ENCODE data around the gene BAIAP2L1.

The BAIAP2L1 gene

GRCh38 chr7:98312201-98312600 lies 88.7 kb downstream of the BAIAP2L1 start:
- DNase-seq (ENCODE audit: insufficient read length) (no peak), FAIRE-seq (no peak)
- TF ChIP-seq TAF1 (IDR thresholded peaks at IDR 0.05; ENCODE audit: borderline replicate concordance, low read depth, low read length) (no peak), POLR2AphosphoS5 (IDR thresholded peaks at IDR 0.05; ENCODE audit: low read depth, low read length) (no peak), POLR2A (IDR thresholded peaks at IDR 0.05; ENCODE audit: low read depth, low read length) (no peak)

- no peak for FAIRE-seq
- no peak for DNase-seq (ENCODE audit: insufficient read length)
- TF ChIP-seq POLR2AphosphoS5 (IDR thresholded peaks at IDR 0.05; ENCODE audit: low read depth, low read length) (no peak), POLR2A (IDR thresholded peaks at IDR 0.05; ENCODE audit: low read depth, low read length) (no peak), TAF1 (IDR thresholded peaks at IDR 0.05; ENCODE audit: borderline replicate concordance, low read depth, low read length) (no peak)
Observed at GRCh38 chr7:98309566-98309965, 91.3 kb downstream of the BAIAP2L1 start.

- FAIRE-seq (no peak), DNase-seq (ENCODE audit: insufficient read length) (no peak)
- TF ChIP-seq TAF1 (IDR thresholded peaks at IDR 0.05; ENCODE audit: borderline replicate concordance, low read depth, low read length) (no peak), POLR2A (IDR thresholded peaks at IDR 0.05; ENCODE audit: low read depth, low read length) (no peak), POLR2AphosphoS5 (IDR thresholded peaks at IDR 0.05; ENCODE audit: low read depth, low read length) (no peak)
Observed at GRCh38 chr7:98307971-98308466, 92.9 kb downstream of the BAIAP2L1 start.

GRCh38 chr7:98305951-98306535 lies 94.8 kb downstream of the BAIAP2L1 start:
- FAIRE-seq (no peak), DNase-seq (ENCODE audit: insufficient read length) (no peak)
- TF ChIP-seq POLR2AphosphoS5 (IDR thresholded peaks at IDR 0.05; ENCODE audit: low read depth, low read length) (no peak), POLR2A (IDR thresholded peaks at IDR 0.05; ENCODE audit: low read depth, low read length) (no peak), TAF1 (IDR thresholded peaks at IDR 0.05; ENCODE audit: borderline replicate concordance, low read depth, low read length) (no peak)

GRCh38 chr7:98303906-98304305 lies 97.0 kb downstream of the BAIAP2L1 start:
- FAIRE-seq (no peak), DNase-seq (ENCODE audit: insufficient read length) (no peak)
- TF ChIP-seq POLR2AphosphoS5 (IDR thresholded peaks at IDR 0.05; ENCODE audit: low read depth, low read length) = no peak
- TF ChIP-seq TAF1 (IDR thresholded peaks at IDR 0.05; ENCODE audit: borderline replicate concordance, low read depth, low read length) = no peak
- no peak for TF ChIP-seq POLR2A (IDR thresholded peaks at IDR 0.05; ENCODE audit: low read depth, low read length)

- DNase-seq (ENCODE audit: insufficient read length) = no peak
- TF ChIP-seq POLR2A (IDR thresholded peaks at IDR 0.05; ENCODE audit: low read depth, low read length) (no peak), POLR2AphosphoS5 (IDR thresholded peaks at IDR 0.05; ENCODE audit: low read depth, low read length) (no peak), TAF1 (IDR thresholded peaks at IDR 0.05; ENCODE audit: borderline replicate concordance, low read depth, low read length) (no peak)
- no peak for FAIRE-seq
Observed at GRCh38 chr7:98303176-98303865, 97.6 kb downstream of the BAIAP2L1 start.

GRCh38 chr7:98301693-98302470 lies 99.0 kb downstream of the BAIAP2L1 start:
- TF ChIP-seq TAF1 (IDR thresholded peaks at IDR 0.05; ENCODE audit: borderline replicate concordance, low read depth, low read length) = no peak
- TF ChIP-seq POLR2AphosphoS5 (IDR thresholded peaks at IDR 0.05; ENCODE audit: low read depth, low read length) = no peak
- no peak for TF ChIP-seq POLR2A (IDR thresholded peaks at IDR 0.05; ENCODE audit: low read depth, low read length)
- DNase-seq (ENCODE audit: insufficient read length) = no peak
- no peak for FAIRE-seq

- DNase-seq (ENCODE audit: insufficient read length) (no peak), FAIRE-seq (no peak)
- TF ChIP-seq POLR2AphosphoS5 (IDR thresholded peaks at IDR 0.05; ENCODE audit: low read depth, low read length) (no peak), TAF1 (IDR thresholded peaks at IDR 0.05; ENCODE audit: borderline replicate concordance, low read depth, low read length) (no peak), POLR2A (IDR thresholded peaks at IDR 0.05; ENCODE audit: low read depth, low read length) (no peak; the same call in 1 of the 2 replicates)
Observed at GRCh38 chr7:98300595-98301372, 100.1 kb downstream of the BAIAP2L1 start.

- no peak for DNase-seq (ENCODE audit: insufficient read length)
- TF ChIP-seq POLR2AphosphoS5 (IDR thresholded peaks at IDR 0.05; ENCODE audit: low read depth, low read length) (no peak), POLR2A (IDR thresholded peaks at IDR 0.05; ENCODE audit: low read depth, low read length) (no peak), TAF1 (IDR thresholded peaks at IDR 0.05; ENCODE audit: borderline replicate concordance, low read depth, low read length) (no peak)
- FAIRE-seq = no peak
Observed at GRCh38 chr7:98297626-98298286, 103.1 kb downstream of the BAIAP2L1 start.

GRCh38 chr7:98296833-98297232 lies 104.1 kb downstream of the BAIAP2L1 start:
- no peak for FAIRE-seq
- TF ChIP-seq POLR2AphosphoS5 (IDR thresholded peaks at IDR 0.05; ENCODE audit: low read depth, low read length) (no peak), TAF1 (IDR thresholded peaks at IDR 0.05; ENCODE audit: borderline replicate concordance, low read depth, low read length) (no peak), POLR2A (IDR thresholded peaks at IDR 0.05; ENCODE audit: low read depth, low read length) (no peak; the same call in 1 of the 2 replicates)

More at GRCh38 chr7:98296833-98297232, 104.1 kb downstream of the BAIAP2L1 start:
- DNase-seq (ENCODE audit: insufficient read length) = no peak
